Astrocyte (in vitro differentiated cells and primary cell): ENCODE data around the gene TAPBP.

Experiments used
- EZH2 ChIP-seq: IDR thresholded peaks from 2 replicates; pipeline ENCODE4 v1.6.1; 2012; ENCODE audit warnings: mild to moderate bottlenecking, low read length, inconsistent platforms; ENCODE audit not compliant: insufficient read depth
- TF ChIP-seq, protein P1 (sequence below): IDR thresholded peaks from 2 replicates; pipeline ENCODE4 v1.5.1; 2011; ENCODE audit warnings: low read depth, mild to moderate bottlenecking, inconsistent platforms, low read length, moderate library complexity; ENCODE audit not compliant: insufficient read depth

DNA sequence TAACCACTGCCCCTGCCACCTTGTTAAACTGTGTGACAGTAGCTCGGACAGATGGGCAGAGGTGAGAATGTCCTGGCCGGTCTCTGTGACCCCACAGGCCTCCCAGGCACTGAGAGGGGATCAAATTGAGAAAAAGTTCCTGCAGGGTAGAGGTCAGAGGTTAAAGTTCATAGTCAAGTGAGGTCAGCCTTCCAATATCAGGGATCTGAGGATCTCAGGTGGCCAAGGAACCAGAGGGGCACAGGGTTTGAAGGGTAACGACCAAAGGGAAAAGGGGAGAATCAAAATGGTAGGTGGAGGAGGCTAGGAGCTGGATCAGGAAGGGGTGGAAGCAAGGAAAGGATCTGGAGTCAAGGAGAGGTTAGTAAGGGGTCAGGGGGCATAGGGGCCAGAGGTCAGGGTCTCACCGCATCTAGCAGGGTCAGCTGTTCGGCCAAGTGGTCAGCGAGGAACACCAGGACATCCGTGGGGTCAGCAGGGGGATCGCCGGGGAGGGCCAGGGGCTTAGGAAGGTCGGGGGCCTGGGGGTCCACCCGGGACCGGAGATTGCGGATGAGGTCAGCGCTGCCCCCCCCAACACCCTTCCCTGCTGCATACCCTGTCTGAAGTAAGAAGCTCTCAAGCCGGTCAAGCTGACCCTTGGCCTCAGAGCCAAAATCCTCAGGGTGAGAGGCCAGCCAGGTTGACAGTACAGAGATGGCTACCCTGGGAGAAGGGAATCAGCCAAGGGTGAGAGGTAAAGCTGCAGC is 18.1 kb downstream of the TAPBP start:
- TF ChIP-seq, protein P1, sequence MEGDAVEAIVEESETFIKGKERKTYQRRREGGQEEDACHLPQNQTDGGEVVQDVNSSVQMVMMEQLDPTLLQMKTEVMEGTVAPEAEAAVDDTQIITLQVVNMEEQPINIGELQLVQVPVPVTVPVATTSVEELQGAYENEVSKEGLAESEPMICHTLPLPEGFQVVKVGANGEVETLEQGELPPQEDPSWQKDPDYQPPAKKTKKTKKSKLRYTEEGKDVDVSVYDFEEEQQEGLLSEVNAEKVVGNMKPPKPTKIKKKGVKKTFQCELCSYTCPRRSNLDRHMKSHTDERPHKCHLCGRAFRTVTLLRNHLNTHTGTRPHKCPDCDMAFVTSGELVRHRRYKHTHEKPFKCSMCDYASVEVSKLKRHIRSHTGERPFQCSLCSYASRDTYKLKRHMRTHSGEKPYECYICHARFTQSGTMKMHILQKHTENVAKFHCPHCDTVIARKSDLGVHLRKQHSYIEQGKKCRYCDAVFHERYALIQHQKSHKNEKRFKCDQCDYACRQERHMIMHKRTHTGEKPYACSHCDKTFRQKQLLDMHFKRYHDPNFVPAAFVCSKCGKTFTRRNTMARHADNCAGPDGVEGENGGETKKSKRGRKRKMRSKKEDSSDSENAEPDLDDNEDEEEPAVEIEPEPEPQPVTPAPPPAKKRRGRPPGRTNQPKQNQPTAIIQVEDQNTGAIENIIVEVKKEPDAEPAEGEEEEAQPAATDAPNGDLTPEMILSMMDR: no peak
- TF ChIP-seq EZH2: no peak
